Activated T-cell treated with anti-CD3 and anti-CD28 coated beads, Interleukin-2, amount 50 U/mL, for 48 hours (primary cell): ENCODE data around the gene PSMB3.
A peak's percentile ranks its signal among the peaks of the same experiment; 100 is the strongest.
"Not testable (repeated sequence)": the region's sequence is repeated elsewhere in the genome, so short reads cannot be mapped to it uniquely, and the experiment has no call there.

Experiments used
- DNase-seq, 2 experiments: peaks; one replicate each; pipeline ENCODE4 v3.0.0-alpha.2; 2020

PSMB3 gene

GRCh38 chr17:38716368-38717005 is 36.1 kb upstream of the PSMB3 start:
- DNase-seq, result no peak

GRCh38 chr17:38717139-38717745 is 35.3 kb upstream of the PSMB3 start:
- no peak for DNase-seq

GRCh38 chr17:38719289-38719942 is 33.1 kb upstream of the PSMB3 start:
- DNase-seq, result no peak

- no peak for DNase-seq
These were observed 32.4 kb upstream of the PSMB3 start for GRCh38 chr17:38719943-38720641.

- no peak for DNase-seq
These were observed 31.6 kb upstream of the PSMB3 start for GRCh38 chr17:38720941-38721340.

GRCh38 chr17:38721802-38722201 is 30.7 kb upstream of the PSMB3 start:
- no peak for DNase-seq

GRCh38 chr17:38724337-38724988 is 28.1 kb upstream of the PSMB3 start:
- no peak for DNase-seq

GRCh38 chr17:38725066-38725465 is 27.5 kb upstream of the PSMB3 start:
- DNase-seq, result no peak

- not testable (repeated sequence) for DNase-seq
These were observed 26.4 kb upstream of the PSMB3 start for GRCh38 chr17:38726145-38726544.

GRCh38 chr17:38727736-38728135 is 24.8 kb upstream of the PSMB3 start:
- DNase-seq, result peak; percentile 87

GRCh38 chr17:38728290-38728831 is 24.2 kb upstream of the PSMB3 start:
- DNase-seq, result peak; percentile 71 to 75

GRCh38 chr17:38729368-38729885 is 23.1 kb upstream of the PSMB3 start:
- DNase-seq, result peak; percentile 31 to 38

GRCh38 chr17:38729886-38730525 is 22.5 kb upstream of the PSMB3 start, which contains the start of gene CISD3:
CISD3 (plus strand) TSS chr17:38730341; CDS start chr17:38730359, 18 bp downstream.
- peak; percentile 86 to 92 for DNase-seq

- peak in 1 of 2 experiments; percentile 67 for DNase-seq
These were observed 21.8 kb upstream of the PSMB3 start for GRCh38 chr17:38730526-38731379.

- no peak for DNase-seq
These were observed 20.8 kb upstream of the PSMB3 start for GRCh38 chr17:38731526-38732294.

GRCh38 chr17:38732376-38733281 is 19.9 kb upstream of the PSMB3 start:
- no peak for DNase-seq

- no peak for DNase-seq
These were observed 19.1 kb upstream of the PSMB3 start for GRCh38 chr17:38733282-38733981.
